ENCODE results near the gene OPCML.

Gene OPCML

GRCh38 chr11:132486060-132486459 is 1046.2 kb downstream of the OPCML start:
- in situ Hi-C loops (cut with HindIII; ENCODE audit: low sequenced_read_pairs) = no loop called here

- in situ Hi-C loops (cut with HindIII; ENCODE audit: low sequenced_read_pairs) = no loop called here
These were observed 1057.3 kb downstream of the OPCML start for GRCh38 chr11:132475026-132475425.

DNA sequence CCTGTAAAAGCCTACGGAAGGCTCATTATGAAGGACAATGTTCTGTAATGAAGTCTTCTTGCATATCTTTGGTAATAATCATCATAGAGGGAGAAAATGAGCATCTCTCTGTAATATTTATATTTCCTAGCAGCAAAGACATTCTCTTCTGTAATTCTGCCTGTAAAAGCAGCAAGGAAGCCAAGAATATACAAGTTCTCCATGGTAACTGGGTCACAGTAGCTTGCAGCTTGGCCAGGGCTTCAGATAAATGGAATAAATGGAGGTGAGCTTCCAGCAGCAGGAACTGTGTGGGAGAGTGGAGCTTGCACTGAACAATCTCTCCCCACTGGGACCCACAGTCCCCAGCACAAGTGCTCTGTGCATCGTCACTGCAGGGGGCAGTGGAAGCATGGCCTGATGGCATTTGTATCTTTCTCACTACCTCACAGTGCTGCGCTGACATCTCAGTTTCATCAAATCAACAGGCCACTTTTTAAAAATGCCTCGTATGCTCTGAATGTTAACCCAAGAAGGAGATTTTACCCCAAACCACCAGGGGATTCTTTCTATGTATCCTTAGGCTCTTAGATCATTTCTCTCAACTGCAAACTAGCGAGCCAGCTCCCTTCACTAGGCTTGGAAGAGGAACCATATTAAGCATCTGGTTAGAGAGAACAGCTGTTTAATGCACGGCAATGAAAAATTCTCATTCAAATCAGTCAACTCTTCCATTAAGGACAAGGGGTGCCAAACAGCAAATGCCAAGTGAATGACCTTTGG is 1059.7 kb downstream of the OPCML start:
- in situ Hi-C loops (cut with HindIII; ENCODE audit: low sequenced_read_pairs) = no loop called here

- in situ Hi-C loops (cut with HindIII; ENCODE audit: low sequenced_read_pairs) = no loop called here
These were observed 1060.8 kb downstream of the OPCML start for GRCh38 chr11:132471466-132471865.

DNA sequence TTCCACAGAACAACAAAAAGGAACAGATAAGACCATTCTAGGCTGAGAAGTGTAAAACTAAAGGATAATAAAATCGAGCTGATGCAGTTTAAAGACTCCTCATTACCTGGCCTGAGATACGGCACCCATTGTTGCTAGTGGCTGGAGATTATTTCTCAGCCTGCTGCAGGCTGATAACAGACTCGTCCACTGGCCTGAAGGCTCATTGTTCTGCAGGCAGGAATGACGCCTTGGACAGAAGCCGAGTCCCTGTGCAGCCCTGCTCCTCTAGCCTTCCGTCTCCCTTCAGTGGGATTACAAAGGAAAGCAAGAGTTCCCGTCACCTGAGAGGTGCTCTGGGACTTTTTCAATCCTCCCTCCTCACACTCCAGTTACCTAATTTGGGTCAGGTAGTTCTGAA is 1065.3 kb downstream of the OPCML start:
- in situ Hi-C loops (cut with HindIII; ENCODE audit: low sequenced_read_pairs) = no loop called here

DNA sequence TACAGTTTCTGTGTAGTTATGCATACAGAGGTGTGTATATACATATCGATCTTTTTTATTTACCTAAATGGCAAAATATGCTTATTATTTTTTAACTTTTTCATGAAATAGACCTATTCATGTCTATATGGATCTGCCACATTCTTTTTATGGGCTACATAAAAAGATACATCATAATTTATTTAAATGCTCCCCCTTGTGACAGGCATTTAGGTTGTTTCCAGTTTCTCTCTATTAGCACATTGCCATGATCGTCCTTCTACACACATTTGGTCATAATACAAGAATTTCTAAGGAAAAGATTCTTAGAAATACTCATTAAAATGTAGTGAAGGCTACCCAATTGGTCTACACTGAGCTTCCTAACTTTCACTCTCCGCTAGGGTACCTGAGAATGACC is 1067.4 kb downstream of the OPCML start:
- in situ Hi-C loops (cut with HindIII; ENCODE audit: low sequenced_read_pairs) = no loop called here

GRCh38 chr11:132464003-132464342 is 1068.3 kb downstream of the OPCML start:
- in situ Hi-C loops (cut with HindIII; ENCODE audit: low sequenced_read_pairs) = no loop called here

DNA sequence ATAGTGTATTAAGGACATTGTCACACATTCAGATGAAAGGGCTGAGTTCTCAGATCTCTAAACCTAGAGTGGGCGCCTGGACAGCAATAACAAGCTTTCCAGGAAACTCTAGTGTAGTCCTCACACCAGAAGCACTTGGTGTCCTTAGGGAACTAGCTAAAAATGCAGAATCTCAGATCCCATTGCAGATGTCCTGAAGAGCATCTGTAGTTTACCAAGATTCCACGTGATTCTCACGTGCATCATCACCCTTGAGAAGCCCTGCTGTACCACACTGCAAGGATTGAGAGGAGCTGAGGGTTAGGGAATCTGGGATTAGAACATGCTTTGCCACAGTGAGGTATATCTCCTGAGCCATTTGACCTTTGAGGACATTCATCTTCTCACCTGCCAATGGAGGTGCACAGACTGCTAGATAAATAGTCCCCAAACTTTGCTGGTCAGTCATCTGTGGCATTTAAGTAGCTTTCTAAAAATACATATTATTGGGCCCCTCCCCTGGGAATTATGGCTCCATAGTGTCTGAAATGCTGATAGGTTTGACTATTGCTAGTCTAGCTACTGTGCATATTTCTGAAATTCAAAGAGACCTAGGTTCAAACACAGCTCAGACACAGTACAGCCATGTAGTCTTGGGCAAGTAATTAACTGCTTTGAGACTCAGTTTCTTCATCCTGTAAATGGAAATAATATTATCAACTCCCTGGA is 1068.9 kb downstream of the OPCML start:
- in situ Hi-C loops (cut with HindIII; ENCODE audit: low sequenced_read_pairs) = no loop called here

DNA sequence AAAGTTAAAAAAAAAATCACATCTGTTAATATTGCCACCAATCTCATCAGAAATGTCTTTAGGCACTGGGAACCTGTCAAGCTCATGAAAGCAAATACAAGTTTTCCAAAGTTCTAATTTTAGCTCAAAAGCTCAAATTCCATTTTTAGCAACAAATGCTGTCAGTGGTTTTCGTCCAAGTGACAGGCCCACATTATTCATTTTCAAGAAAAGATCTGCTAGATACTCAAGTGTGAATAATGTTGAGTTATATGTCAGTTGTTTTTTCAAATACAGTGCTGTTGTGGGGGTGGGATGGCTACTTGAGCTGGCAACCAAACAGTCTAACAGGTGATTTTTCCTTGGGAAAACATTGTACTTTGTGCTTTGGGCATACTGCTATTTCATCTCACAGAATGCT is 1072.6 kb downstream of the OPCML start:
- in situ Hi-C loops (cut with HindIII; ENCODE audit: low sequenced_read_pairs) = loop anchor here (5.0 kb wide), 1 partner anchor 68 kb away; no protein-coding TSS in a partner anchor

GRCh38 chr11:132457445-132457844 is 1074.9 kb downstream of the OPCML start:
- in situ Hi-C loops (cut with HindIII; ENCODE audit: low sequenced_read_pairs) = loop anchor here (5.0 kb wide), 1 partner anchor 70 kb away; no protein-coding TSS in a partner anchor

- in situ Hi-C loops (cut with HindIII; ENCODE audit: low sequenced_read_pairs) = loop anchor here (5.0 kb wide), 1 partner anchor 70 kb away; no protein-coding TSS in a partner anchor
These were observed 1075.5 kb downstream of the OPCML start for GRCh38 chr11:132456751-132457328.

DNA sequence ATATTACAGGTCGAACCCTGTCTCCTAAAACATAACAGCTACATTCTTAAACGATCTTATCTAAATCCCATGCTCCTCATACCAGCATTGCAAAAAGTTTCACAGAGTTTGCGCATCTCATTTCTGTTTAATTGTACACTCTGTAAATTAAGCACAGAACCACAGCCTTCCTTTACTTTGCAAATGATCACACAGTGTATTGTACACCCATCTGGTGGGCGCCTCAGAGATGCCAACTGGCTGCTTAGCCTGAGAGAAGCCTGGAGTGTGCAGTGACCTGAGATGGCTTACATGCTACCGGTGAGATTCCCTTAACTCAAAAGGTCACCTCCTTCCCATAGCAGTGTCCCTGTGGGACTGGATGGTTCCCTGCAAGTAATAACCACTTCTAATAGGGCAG is 1077.3 kb downstream of the OPCML start:
- in situ Hi-C loops (cut with HindIII; ENCODE audit: low sequenced_read_pairs) = loop anchor here (5.0 kb wide), 1 partner anchor 72 kb away; no protein-coding TSS in a partner anchor

DNA sequence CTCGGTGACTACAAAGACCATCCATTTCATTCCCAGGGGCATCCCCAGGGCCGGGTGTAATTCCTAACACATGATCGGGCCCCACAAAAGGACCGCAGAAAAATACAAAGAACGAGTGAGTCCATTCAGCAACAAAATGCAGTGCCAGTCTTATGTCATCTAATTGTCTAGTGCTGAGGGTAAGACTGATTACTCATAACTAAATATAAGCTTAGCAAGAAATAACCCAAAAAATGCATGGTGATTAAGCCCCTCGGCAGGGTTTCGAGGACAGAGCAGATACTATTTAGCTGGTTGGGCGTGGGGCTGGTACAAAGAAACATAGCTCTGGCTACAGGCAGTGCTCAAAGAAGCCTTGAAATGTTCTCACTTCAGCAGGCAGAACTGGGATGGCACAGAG is 1078.9 kb downstream of the OPCML start:
- in situ Hi-C loops (cut with HindIII; ENCODE audit: low sequenced_read_pairs) = no loop called here

- in situ Hi-C loops (cut with HindIII; ENCODE audit: low sequenced_read_pairs) = no loop called here
These were observed 1079.7 kb downstream of the OPCML start for GRCh38 chr11:132452616-132453015.

DNA sequence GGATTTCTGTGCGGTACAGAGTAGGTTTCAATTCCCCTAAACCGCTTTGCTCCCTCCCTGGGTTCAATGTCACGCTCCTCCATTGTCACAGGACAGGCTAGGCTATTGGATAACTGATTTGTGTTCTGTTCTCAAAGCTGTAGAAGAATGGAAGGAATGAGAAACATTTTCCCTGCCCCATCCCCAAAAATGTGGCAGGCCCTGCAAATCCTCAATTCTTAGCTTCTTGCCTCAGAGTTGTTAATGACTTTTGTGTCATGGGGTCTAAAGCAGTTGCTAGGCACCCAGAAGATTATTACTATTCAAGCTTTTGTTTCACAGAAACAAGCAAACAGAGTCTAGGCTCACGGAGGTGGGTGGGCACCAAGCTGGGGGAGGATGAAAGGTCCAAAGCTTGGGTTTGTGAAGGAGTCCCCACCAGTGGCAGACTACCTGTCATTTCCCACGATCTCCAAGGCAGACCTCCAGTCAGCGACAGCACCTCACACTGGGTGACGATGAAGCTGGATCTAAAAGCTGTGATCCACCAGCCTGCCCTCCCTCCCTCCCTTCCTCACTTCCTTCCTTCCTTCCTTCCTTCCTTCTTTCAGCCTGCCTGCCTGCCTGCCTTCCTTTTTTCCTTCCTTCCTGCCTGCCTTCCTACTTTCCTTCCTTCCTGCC is 1080.2 kb downstream of the OPCML start:
- in situ Hi-C loops (cut with HindIII; ENCODE audit: low sequenced_read_pairs) = no loop called here

GRCh38 chr11:132450631-132451030 is 1081.7 kb downstream of the OPCML start:
- in situ Hi-C loops (cut with HindIII; ENCODE audit: low sequenced_read_pairs) = no loop called here

DNA sequence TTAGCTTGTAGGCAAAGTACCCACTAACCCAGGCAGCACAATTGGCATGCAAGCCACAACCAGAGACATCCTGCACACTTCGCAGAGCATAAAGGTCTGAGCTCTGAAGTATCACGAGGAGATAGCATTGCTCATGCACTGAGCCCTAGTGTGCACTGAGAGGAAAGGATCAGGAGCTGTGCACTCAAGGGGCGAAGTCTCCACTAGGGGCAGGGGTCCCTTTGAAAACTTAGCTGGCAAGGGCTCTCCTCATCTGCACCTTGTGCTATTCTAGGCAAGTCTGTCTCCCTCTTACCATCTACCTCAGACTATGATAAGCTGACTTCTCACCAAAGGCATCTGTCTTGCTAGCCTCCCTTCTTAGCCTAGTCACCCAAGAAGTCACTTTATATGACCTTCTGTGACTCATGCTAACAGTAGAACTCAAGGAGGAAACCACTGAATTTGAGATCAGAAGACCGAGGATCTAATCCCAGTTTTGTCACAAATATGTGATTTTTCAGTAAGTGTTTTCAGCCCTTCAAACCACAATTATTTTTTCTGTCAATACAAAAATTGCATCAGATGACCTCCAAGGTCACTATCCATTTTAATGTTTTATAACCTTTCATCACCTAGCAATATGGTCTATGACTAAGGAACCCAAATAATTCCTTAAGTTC is 1083.8 kb downstream of the OPCML start:
- in situ Hi-C loops (cut with HindIII; ENCODE audit: low sequenced_read_pairs) = no loop called here

DNA sequence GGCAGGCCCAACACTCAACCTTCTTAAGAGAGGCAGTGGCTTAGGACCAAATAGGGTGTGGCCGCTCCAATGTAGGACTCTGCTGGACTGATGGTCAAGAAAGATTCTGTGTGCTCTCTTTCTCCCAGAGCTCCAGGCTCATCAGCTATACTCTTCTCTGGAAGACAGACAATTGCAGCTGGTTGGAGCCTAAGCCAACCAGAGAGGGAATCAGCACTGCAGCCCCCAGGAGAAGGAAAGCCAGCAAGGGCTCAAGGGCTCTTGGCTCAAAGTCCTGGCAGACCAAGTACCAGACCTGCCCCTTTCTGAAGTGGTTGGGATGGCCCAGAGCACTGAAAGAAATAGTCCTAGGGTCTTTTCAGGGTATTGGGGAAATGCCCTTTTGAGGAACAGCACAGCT is 1084.5 kb downstream of the OPCML start:
- in situ Hi-C loops (cut with HindIII; ENCODE audit: low sequenced_read_pairs) = no loop called here

GRCh38 chr11:132445859-132446291 is 1086.4 kb downstream of the OPCML start:
- in situ Hi-C loops (cut with HindIII; ENCODE audit: low sequenced_read_pairs) = no loop called here

GRCh38 chr11:132444911-132445310 is 1087.4 kb downstream of the OPCML start:
- in situ Hi-C loops (cut with HindIII; ENCODE audit: low sequenced_read_pairs) = no loop called here

Measured in endothelial cell of hepatic sinusoid (primary cell).